ENCODE results near the gene COL13A1. TPM values are rescaled to one million over a fixed set of nuclear protein-coding genes. Genes with fewer than 3 reads are reported as not detected.

Gene COL13A1
- total RNA-seq, 1 experiment from 2014 or later = 17.1 TPM

- peak; percentile 90 for DNase-seq (ENCODE audit: low read depth)
These were observed 65.2 kb downstream of the COL13A1 start for GRCh38 chr10:69866688-69867461.

- no peak for DNase-seq (ENCODE audit: low read depth)
These were observed 66.2 kb downstream of the COL13A1 start for GRCh38 chr10:69867699-69868558.

GRCh38 chr10:69868821-69869220, 67.1 kb downstream of the COL13A1 start:
- no peak for DNase-seq (ENCODE audit: low read depth)

GRCh38 chr10:69869291-69869961, 67.7 kb downstream of the COL13A1 start:
- peak; percentile 82 for DNase-seq (ENCODE audit: low read depth)

GRCh38 chr10:69870591-69870990, 68.9 kb downstream of the COL13A1 start:
- no peak for DNase-seq (ENCODE audit: low read depth)

GRCh38 chr10:69871074-69871473, 69.4 kb downstream of the COL13A1 start:
- DNase-seq (ENCODE audit: low read depth) = no peak

- DNase-seq (ENCODE audit: low read depth) = no peak
These were observed 70.6 kb downstream of the COL13A1 start for GRCh38 chr10:69872323-69872722.

- no peak for DNase-seq (ENCODE audit: low read depth)
These were observed 71.5 kb downstream of the COL13A1 start for GRCh38 chr10:69873135-69873639.

- peak; percentile 85 for DNase-seq (ENCODE audit: low read depth)
These were observed 72.7 kb downstream of the COL13A1 start for GRCh38 chr10:69874449-69874848.

- DNase-seq (ENCODE audit: low read depth) = no peak
These were observed 74.2 kb downstream of the COL13A1 start for GRCh38 chr10:69875856-69876255.

GRCh38 chr10:69876286-69876685, 74.6 kb downstream of the COL13A1 start:
- no peak for DNase-seq (ENCODE audit: low read depth)

GRCh38 chr10:69876931-69877330, 75.2 kb downstream of the COL13A1 start:
- DNase-seq (ENCODE audit: low read depth) = no peak

GRCh38 chr10:69878038-69878437, 76.3 kb downstream of the COL13A1 start:
- no peak for DNase-seq (ENCODE audit: low read depth)

- no peak for DNase-seq (ENCODE audit: low read depth)
These were observed 77.2 kb downstream of the COL13A1 start for GRCh38 chr10:69878951-69879350.

GRCh38 chr10:69879634-69880257, 78.0 kb downstream of the COL13A1 start:
- no peak for DNase-seq (ENCODE audit: low read depth)

GRCh38 chr10:69880301-69881081, 78.8 kb downstream of the COL13A1 start:
- no peak for DNase-seq (ENCODE audit: low read depth)

GRCh38 chr10:69881202-69881601, 79.5 kb downstream of the COL13A1 start:
- no peak for DNase-seq (ENCODE audit: low read depth)

GRCh38 chr10:69883310-69884023, 81.8 kb downstream of the COL13A1 start:
- no peak for DNase-seq (ENCODE audit: low read depth)

GRCh38 chr10:69884024-69884367, 82.3 kb downstream of the COL13A1 start:
- DNase-seq (ENCODE audit: low read depth) = no peak

- DNase-seq (ENCODE audit: low read depth) = no peak
These were observed 83.0 kb downstream of the COL13A1 start for GRCh38 chr10:69884686-69885085.
